H1 (cell line): ENCODE results near the gene CFAP74. TPM values are rescaled to one million over a fixed set of nuclear protein-coding genes. Genes with fewer than 3 reads are reported as not detected.

Experiments used
- CTCF ChIA-PET: fragments of 300-600 bp; sonication (Branson Sonifier 250); formaldehyde crosslinking; loops from one replicate; lab custom pipeline; 2021; ENCODE audit not compliant: partially characterized antibody; lab: Charles Lee
- POLR2A ChIA-PET: fragments of 300-600 bp; sonication (Branson Sonifier 250); formaldehyde crosslinking; loops from one replicate; lab custom pipeline; 2021; ENCODE audit warnings: inconsistent platforms; ENCODE audit not compliant: partially characterized antibody; lab: Charles Lee
- DNase-seq, 2 experiments: peaks; one replicate each; pipeline versions ENCODE4 v3.0.0 to v3.0.0-alpha.2; 2010 to 2022; ENCODE audit warnings: low spot score in 2 of 2, low read depth in 1 of 2, mixed read lengths in 1 of 2
- FAIRE-seq: peaks from 2 replicates; lab custom pipeline; 2011; peaks lifted over from hg19 to GRCh38; lab: Jason Lieb, UNC
- H2AFZ ChIP-seq: 2 replicates; pipeline ENCODE4 v1.8.1; 2012; ENCODE audit warnings: low read length, inconsistent platforms
- H2AK5ac ChIP-seq: 2 replicates; pipeline ENCODE4 v1.6.1; 2013; ENCODE audit warnings: low read depth, low read length
- H2BK120ac ChIP-seq: replicated peaks from 2 replicates; pipeline ENCODE3; 2013; ENCODE audit warnings: low read depth, low read length, inconsistent platforms
- H2BK12ac ChIP-seq: 2 replicates; pipeline ENCODE4 v1.6.1; 2013; ENCODE audit warnings: low read depth, low read length
- H2BK15ac ChIP-seq: 2 replicates; pipeline ENCODE4 v1.6.1; 2013; ENCODE audit warnings: low read length
- H2BK20ac ChIP-seq: 2 replicates; pipeline ENCODE4 v1.6.1; 2013; ENCODE audit warnings: low read length
- H2BK5ac ChIP-seq: 2 replicates; pipeline ENCODE4 v1.6.1; 2013; ENCODE audit warnings: low read depth, low read length
- H3K14ac ChIP-seq: 2 replicates; pipeline ENCODE4 v1.6.1; 2013; ENCODE audit warnings: inconsistent platforms; ENCODE audit not compliant: insufficient read length
- H3K18ac ChIP-seq: 2 replicates; pipeline ENCODE4 v1.6.1; 2013; ENCODE audit warnings: low read length; ENCODE audit errors: extremely low read depth
- H3K23ac ChIP-seq: 2 replicates; pipeline ENCODE4 v1.6.1; 2013; ENCODE audit warnings: inconsistent platforms; ENCODE audit not compliant: insufficient read length
- H3K23me2 ChIP-seq: 2 replicates; pipeline ENCODE4 v1.6.1; 2013; ENCODE audit warnings: low read depth, low read length
- H3K27ac ChIP-seq: 2 replicates; pipeline ENCODE4 v1.6.1; 2011; ENCODE audit warnings: low read depth, low read length, inconsistent platforms
- H3K27me3 ChIP-seq, 4 experiments: replicated peaks in 1 of 4; 1 replicate in 1 of 4; 2 replicates in 3 of 4; pipeline versions ENCODE4 v1.6.1 to v1.8.1; 2011 to 2013; ENCODE audit warnings: low read length in 3 of 4, mild to moderate bottlenecking in 3 of 4, inconsistent platforms in 2 of 4, mixed read lengths in 2 of 4, moderate library complexity in 1 of 4; ENCODE audit not compliant: control insufficient read depth in 3 of 4, insufficient read depth in 3 of 4; ENCODE audit errors: extremely low read depth in 1 of 4
- H3K36me3 ChIP-seq, 4 experiments: 2 replicates each; pipeline versions ENCODE4 v1.6.1 to v1.8.1; 2011 to 2013; ENCODE audit warnings: mild to moderate bottlenecking in 4 of 4, low read length in 3 of 4, moderate library complexity in 2 of 4, control low read depth in 1 of 4, inconsistent platforms in 1 of 4; ENCODE audit not compliant: insufficient read depth in 4 of 4, control insufficient read depth in 2 of 4
- H3K4ac ChIP-seq: replicated peaks from 2 replicates; pipeline ENCODE3; 2013; ENCODE audit warnings: low read length, low read depth, mixed read lengths, inconsistent platforms; ENCODE audit not compliant: insufficient read length
- H3K4me1 ChIP-seq, 4 experiments: replicated peaks in 1 of 4; 1 replicate in 1 of 4; 2 replicates in 3 of 4; pipeline versions ENCODE4 v1.6.1 to v1.8.1; 2011 to 2013; ENCODE audit warnings: low read length in 3 of 4, inconsistent platforms in 2 of 4, mixed read lengths in 1 of 4; ENCODE audit not compliant: insufficient read depth in 4 of 4, control insufficient read depth in 3 of 4
- H3K4me2 ChIP-seq, 2 experiments: 2 replicates each; pipeline versions ENCODE4 v1.6.1 to v1.8.1; 2011 to 2013; ENCODE audit warnings: low read depth in 2 of 2, low read length in 2 of 2, control low read depth in 1 of 2, inconsistent platforms in 1 of 2, mild to moderate bottlenecking in 1 of 2; ENCODE audit not compliant: insufficient read depth in 1 of 2
- H3K4me3 ChIP-seq, 4 experiments: fragments of 200-600, 300-600 bp in 1 of 4; sonication (generic), shearing (Covaris generic), sonication (Bioruptor Twin) in 1 of 4; 2 replicates each; pipeline versions ENCODE4 v1.5.1 to v1.8.1; 2011 to 2016; ENCODE audit warnings: low read length in 4 of 4, low read depth in 3 of 4, control low read depth in 2 of 4, inconsistent platforms in 2 of 4, mild to moderate bottlenecking in 2 of 4, mixed read lengths in 1 of 4, moderate library complexity in 1 of 4; ENCODE audit not compliant: insufficient read depth in 2 of 4; ENCODE audit errors: extremely low read depth in 1 of 4
- H3K56ac ChIP-seq: replicated peaks from 2 replicates; pipeline ENCODE3; 2013; ENCODE audit warnings: low read depth, mild to moderate bottlenecking, mixed read lengths, low read length, inconsistent platforms; ENCODE audit not compliant: insufficient read length
- H3K79me1 ChIP-seq: 2 replicates; pipeline ENCODE4 v1.6.1; 2013; ENCODE audit warnings: low read depth, low read length, control low read depth
- H3K79me2 ChIP-seq, 2 experiments: 2 replicates each; pipeline versions ENCODE4 v1.6.1 to v1.8.1; 2012 to 2013; ENCODE audit warnings: low read length in 2 of 2, mild to moderate bottlenecking in 2 of 2, inconsistent platforms in 1 of 2; ENCODE audit not compliant: insufficient read depth in 2 of 2, control insufficient read depth in 1 of 2
- H3K9ac ChIP-seq, 4 experiments: replicated peaks in 1 of 4; 1 replicate in 1 of 4; 2 replicates in 3 of 4; pipeline versions ENCODE4 v1.6.1 to v1.8.1; 2011 to 2013; ENCODE audit warnings: low read depth in 3 of 4, low read length in 3 of 4, control low read depth in 2 of 4, mild to moderate bottlenecking in 2 of 4, moderate library complexity in 2 of 4, inconsistent platforms in 1 of 4; ENCODE audit errors: extremely low read depth in 1 of 4
- H3K9me3 ChIP-seq, 2 experiments: 2 replicates each; pipeline versions ENCODE4 v1.6.1 to v1.8.1; 2012 to 2013; ENCODE audit warnings: mild to moderate bottlenecking in 2 of 2, moderate library complexity in 2 of 2, control low read depth in 1 of 2, inconsistent platforms in 1 of 2, low read depth in 1 of 2, low read length in 1 of 2, mixed read lengths in 1 of 2; ENCODE audit not compliant: insufficient read depth in 2 of 2
- H4K20me1 ChIP-seq, 2 experiments: replicated peaks in 1 of 2; 2 replicates each; pipeline versions ENCODE3 to v1.8.1; 2011 to 2013; ENCODE audit warnings: inconsistent platforms in 2 of 2, low read length in 2 of 2, mild to moderate bottlenecking in 1 of 2; ENCODE audit not compliant: insufficient read depth in 2 of 2, control insufficient read depth in 1 of 2
- H4K5ac ChIP-seq: 2 replicates; pipeline ENCODE4 v1.6.1; 2013; ENCODE audit warnings: low read length, low read depth, mixed read lengths, inconsistent platforms; ENCODE audit not compliant: insufficient read length
- H4K8ac ChIP-seq: 2 replicates; pipeline ENCODE4 v1.8.0; 2013; ENCODE audit warnings: mild to moderate bottlenecking, moderate library complexity, low read length, inconsistent platforms; ENCODE audit not compliant: insufficient read depth; ENCODE audit errors: extremely low read depth
- H4K91ac ChIP-seq: replicated peaks from 2 replicates; pipeline ENCODE3; 2013; ENCODE audit warnings: low read length, mixed read lengths, inconsistent platforms; ENCODE audit not compliant: insufficient read length
- ASH2L ChIP-seq: fragments of 200-600, 300-600 bp; sonication (generic); IDR thresholded peaks from one replicate; pipeline ENCODE4 v1.7.1; 2017; ENCODE audit warnings: low read length
- BRCA1 ChIP-seq: IDR thresholded peaks from 2 replicates; pipeline ENCODE4 v1.6.1; 2012; ENCODE audit warnings: low read depth, low read length, improper control_type of control experiment
- HDAC2 ChIP-seq, 2 experiments: fragments of 300-600 bp in 1 of 2; sonication (generic) in 1 of 2; IDR thresholded peaks; 2 replicates each; pipeline ENCODE4 v1.6.1; 2011 to 2012; ENCODE audit warnings: low read depth in 2 of 2, low read length in 2 of 2, mild to moderate bottlenecking in 2 of 2, moderate library complexity in 2 of 2, borderline replicate concordance in 1 of 2, inconsistent platforms in 1 of 2
- HDAC6 ChIP-seq: IDR thresholded peaks from one replicate; pipeline ENCODE4 v1.7.1; 2012; ENCODE audit warnings: low read depth, mild to moderate bottlenecking, inconsistent platforms, low read length, moderate library complexity
- KDM5A ChIP-seq: fragments of 200-600 bp; IDR thresholded peaks from 2 replicates; pipeline ENCODE4 v1.7.1; 2012; ENCODE audit warnings: mild to moderate bottlenecking, low read length, inconsistent platforms, mixed read lengths
- NRF1 ChIP-seq: IDR thresholded peaks from 2 replicates; pipeline ENCODE4 v1.6.1; 2011; ENCODE audit warnings: mild to moderate bottlenecking, low read depth, low read length, improper control_type of control experiment
- POLR2A ChIP-seq, 2 experiments: IDR thresholded peaks; 1 replicate in 1 of 2; 2 replicates in 1 of 2; pipeline ENCODE4 v1.6.1; 2011; ENCODE audit warnings: low read depth in 2 of 2, low read length in 2 of 2, mild to moderate bottlenecking in 2 of 2; ENCODE audit errors: control extremely low read depth in 1 of 2
- POLR2AphosphoS5 ChIP-seq: IDR thresholded peaks from 2 replicates; pipeline ENCODE4 v1.6.1; 2011; ENCODE audit warnings: low read depth, low read length
- RFX5 ChIP-seq: IDR thresholded peaks from 2 replicates; pipeline ENCODE4 v1.6.1; 2011; ENCODE audit warnings: low read depth, low read length, improper control_type of control experiment, borderline replicate concordance
- SIX5 ChIP-seq: IDR thresholded peaks from 2 replicates; pipeline ENCODE4 v1.6.1; 2011; ENCODE audit warnings: mild to moderate bottlenecking, low read depth, low read length
- TAF1 ChIP-seq: IDR thresholded peaks from 2 replicates; pipeline ENCODE4 v1.6.1; 2011; ENCODE audit warnings: mild to moderate bottlenecking, low read depth, low read length
- ZNF274 ChIP-seq: IDR thresholded peaks from 2 replicates; pipeline ENCODE4 v1.7.0; 2012; ENCODE audit warnings: low read length, borderline replicate concordance; ENCODE audit errors: extremely low read depth
- WGBS, 2 experiments: shearing (Covaris generic) in 1 of 2; methylation state at CpG; one replicate each; pipeline versions ENCODE4 v1.1.6 to v1.1.7; 2013 to 2015; ENCODE audit warnings: low lambda C conversion rate in 2 of 2, mixed read lengths in 2 of 2, inconsistent platforms in 1 of 2, low coverage in 1 of 2, missing lambda C conversion rate in 1 of 2; ENCODE audit not compliant: insufficient replicate concordance in 2 of 2, insufficient coverage in 1 of 2, insufficient read length in 1 of 2; ENCODE audit errors: extremely low coverage in 1 of 2, missing lambda C conversion rate in 1 of 2; 5-methylcytosine and 5-hydroxymethylcytosine counted together
- polyA plus RNA-seq, 7 experiments: library from polyadenylated mRNA; depleted of rRNA in 3 of 7; stranded (reverse) in 5 of 7; unstranded in 2 of 7; fragments of >200 nt in 5 of 7; fragments of 200-250 nt in 2 of 7; gene quantifications; 1 replicate in 5 of 7; 2 replicates in 1 of 7; 4 replicates in 1 of 7; pipeline versions ENCODE4 v1.2.1 to v1.2.3, GENCODE V29; 2011 to 2013; ENCODE audit warnings: missing spikeins in 2 of 7, mixed read lengths in 2 of 7
- total RNA-seq: library from RNA; stranded (reverse); fragmentation: NEBNext Ultra II Directional; extraction: Animal tissue kit (Norgen Biotek cat#: 25700); gene quantifications from 2 replicates; pipeline ENCODE4 v1.2.1, GENCODE V29; 2021
- TF ChIP-seq, protein P1 (sequence below): IDR thresholded peaks from 2 replicates; pipeline ENCODE4 v1.6.1; 2011; ENCODE audit warnings: low read depth, mild to moderate bottlenecking, low read length; ENCODE audit not compliant: insufficient read depth

Gene CFAP74
- total and polyA plus RNA-seq, 2 of the 8 experiments (the other 6 are each of a cell fraction or from before 2014, with no cell fraction given): 0.09 to 0.20 TPM

GRCh38 chr1:2029561-2029960 is 26.0 kb upstream of the CFAP74 start:
- FAIRE-seq: no peak
- Histone ChIP-seq H3K23ac (no peak overlapping the region), H3K27ac (no peak overlapping the region), H2BK20ac (no peak overlapping the region), H3K4me1 (peaks cover 0 to 10% (median 4%) of the 10 kb centered on the region in 4 experiments; a peak in 3 of 7 replicates), H4K20me1 (no peaks in the 10 kb centered on the region), H3K14ac (no peak overlapping the region), H3K4me3 (no peak overlapping the region), H2BK12ac (no peak overlapping the region), H3K36me3 (no peaks in the 10 kb centered on the region), H3K4ac (no peak overlapping the region), H4K5ac (no peak overlapping the region), H3K9me3 (no peaks in the 10 kb centered on the region), H2BK15ac (0 out of 2 replicates have a peak overlapping the region, but pooled peaks have one; percentile 19), H3K79me2 (no peaks in the 10 kb centered on the region), H3K27me3 (no peaks in the 10 kb centered on the region), H3K18ac (no peak overlapping the region), H2BK120ac (no peak overlapping the region), H3K4me2 (no peak overlapping the region), H2BK5ac (no peak overlapping the region), H2AFZ (no peak overlapping the region), H2AK5ac (no peak overlapping the region), H4K91ac (no peak overlapping the region), H3K23me2 (no peaks in the 10 kb centered on the region), H3K56ac (no peak overlapping the region), H3K9ac (no peak overlapping the region), H3K79me1 (no peaks in the 10 kb centered on the region), H4K8ac (no peak overlapping the region)
- POLR2A ChIA-PET: interaction anchor here (2.7 to 3.1 kb wide), 2 partner anchors 10 to 17 kb away, joined by 6 to 11 read pairs; partner anchors contain the start of gene GABRD
- no peak for TF ChIP-seq TAF1
- no peak for TF ChIP-seq BRCA1
- no peak for TF ChIP-seq POLR2AphosphoS5
- no peak for TF ChIP-seq ZNF274
- no peak for TF ChIP-seq RFX5
- TF ChIP-seq HDAC2 (IDR thresholded peaks at IDR 0.05; ENCODE audit: borderline replicate concordance in 1 of 2, low read depth in 2 of 2, low read length in 2 of 2): no peak
- no peak for TF ChIP-seq HDAC6
- no peak for TF ChIP-seq ASH2L
- TF ChIP-seq, protein P1, sequence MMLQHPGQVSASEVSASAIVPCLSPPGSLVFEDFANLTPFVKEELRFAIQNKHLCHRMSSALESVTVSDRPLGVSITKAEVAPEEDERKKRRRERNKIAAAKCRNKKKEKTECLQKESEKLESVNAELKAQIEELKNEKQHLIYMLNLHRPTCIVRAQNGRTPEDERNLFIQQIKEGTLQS: no peak
- no peak for TF ChIP-seq KDM5A
- TF ChIP-seq NRF1: no peak
- TF ChIP-seq SIX5: no peak
- TF ChIP-seq POLR2A (IDR thresholded peaks at IDR 0.05; ENCODE audit: control extremely low read depth in 1 of 2, low read depth in 2 of 2, low read length in 2 of 2): no peak
- DNase-seq: no peak
- CTCF ChIA-PET: interaction anchor here (0.5 to 8.8 kb wide), 4 partner anchors 16 to 223 kb away, joined by 3 to 92 read pairs (median 6); no protein-coding TSS in a partner anchor
- 96% methylated on average over 15 of the region's 15 CpGs; no CpG with 5 or more reads in 1 of the 2 experiments for WGBS, 2 experiments
